Breast epithelium (tissue), 3 donors: ENCODE data around the gene ASS1.

ENCODE experiments used
- CTCF ChIP-seq, 3 donors: fragments of 450-650 bp; IDR thresholded peaks; one replicate each; pipeline ENCODE4 v1.5.1; 2016 to 2017; ENCODE audit warnings: antibody characterized with exemption in 3 of 3, mild to moderate bottlenecking in 3 of 3, moderate library complexity in 3 of 3
- POLR2A ChIP-seq: fragments of 450-650 bp; IDR thresholded peaks from one replicate; pipeline ENCODE4 v1.6.1; 2016; ENCODE audit warnings: antibody characterized with exemption, mild to moderate bottlenecking, moderate library complexity
- POLR2AphosphoS5 ChIP-seq, 3 donors: sonication (generic); formaldehyde crosslinking; IDR thresholded peaks; one replicate each; pipeline ENCODE4 v1.6.1; 2017; ENCODE audit warnings: antibody characterized with exemption in 3 of 3

- no peak for TF ChIP-seq CTCF (IDR thresholded peaks at IDR 0.05)
- TF ChIP-seq POLR2AphosphoS5 (IDR thresholded peaks at IDR 0.05) = no peak
- TF ChIP-seq POLR2A = no peak
These were observed 9.5 kb downstream of the ASS1 start for GRCh38 chr9:130454096-130454811.
